Neural cell (in vitro differentiated cells): ENCODE data around the gene RBM48. TPM values are rescaled to one million over a fixed set of nuclear protein-coding genes. Genes with fewer than 3 reads are reported as not detected.

Source experiments
- H2AFZ ChIP-seq: fragments of 200-600, 300-800 bp; sonication (generic), shearing (Covaris generic); 2 replicates; pipeline ENCODE4 v1.6.0; 2014; ENCODE audit warnings: low read depth, mild to moderate bottlenecking, antibody characterized with exemption, low read length, moderate library complexity
- H3F3A ChIP-seq: fragments of 200-600 bp; shearing (Covaris generic); 2 replicates; pipeline ENCODE4 v1.6.1; 2016; ENCODE audit warnings: mild to moderate bottlenecking, moderate library complexity, mixed read lengths, antibody characterized with exemption, low read length; ENCODE audit not compliant: insufficient read depth, poor library complexity, severe bottlenecking
- H3K27ac ChIP-seq: fragments of 200-600, 300-800 bp; sonication (generic), shearing (Covaris generic); 2 replicates; pipeline ENCODE4 v1.5.1; 2014; ENCODE audit warnings: mild to moderate bottlenecking, low read length, moderate library complexity
- H3K27me3 ChIP-seq: fragments of 300-800, 200-600 bp; sonication (generic), shearing (Covaris generic); 2 replicates; pipeline ENCODE4 v1.6.0; 2014; ENCODE audit warnings: mild to moderate bottlenecking, low read depth, low read length, moderate library complexity; ENCODE audit not compliant: insufficient read depth
- H3K36me3 ChIP-seq: fragments of 300-800, 200-600 bp; sonication (generic), shearing (Covaris generic); 2 replicates; pipeline ENCODE4 v1.5.1; 2014; ENCODE audit warnings: mild to moderate bottlenecking, antibody characterized with exemption, low read length, moderate library complexity; ENCODE audit not compliant: insufficient read depth
- H3K4me2 ChIP-seq: fragments of 300-800, 200-600 bp; sonication (generic), shearing (Covaris generic); 2 replicates; pipeline ENCODE4 v1.6.0; 2014; ENCODE audit warnings: mild to moderate bottlenecking, low read length
- H3K4me3 ChIP-seq: fragments of 300-800, 200-600 bp; sonication (generic), shearing (Covaris generic); 2 replicates; pipeline ENCODE4 v1.5.1; 2014; ENCODE audit warnings: mild to moderate bottlenecking, low read length, moderate library complexity
- H3K79me2 ChIP-seq: fragments of 200-600 bp; shearing (Covaris generic); replicated peaks from 2 replicates; pipeline ENCODE4 v1.6.0; 2014; ENCODE audit warnings: mild to moderate bottlenecking, low read length, moderate library complexity; ENCODE audit not compliant: insufficient read depth
- H3K9ac ChIP-seq: fragments of 300-800, 200-600 bp; sonication (generic), shearing (Covaris generic); 2 replicates; pipeline ENCODE4 v1.6.1; 2016; ENCODE audit warnings: mild to moderate bottlenecking, low read length, mixed read lengths
- H3K9me2 ChIP-seq: fragments of 200-600 bp; shearing (Covaris generic); 2 replicates; pipeline ENCODE4 v1.6.1; 2016; ENCODE audit warnings: mild to moderate bottlenecking, low read length, mixed read lengths; ENCODE audit not compliant: insufficient read depth
- H3K9me3 ChIP-seq: fragments of 200-600, 300-800 bp; sonication (generic), shearing (Covaris generic); 2 replicates; pipeline ENCODE4 v1.6.1; 2016; ENCODE audit warnings: mild to moderate bottlenecking, mixed run types, low read length, moderate library complexity, mixed read lengths
- H4K20me1 ChIP-seq: fragments of 200-600 bp; shearing (Covaris generic); 2 replicates; pipeline ENCODE4 v1.6.1; 2016; ENCODE audit warnings: mild to moderate bottlenecking, mixed run types; ENCODE audit not compliant: insufficient read depth
- EP300 ChIP-seq: fragments of 450-650 bp; conservative IDR thresholded peaks from 2 replicates; pipeline ENCODE4 v1.6.1; 2014; ENCODE audit warnings: antibody characterized with exemption, mild to moderate bottlenecking, moderate library complexity; ENCODE audit not compliant: poor library complexity, severe bottlenecking
- EZH2 ChIP-seq: fragments of 200-600, 300-800 bp; shearing (Covaris generic), sonication (generic); IDR thresholded peaks from 2 replicates; pipeline ENCODE4 v1.6.1; 2014; ENCODE audit warnings: antibody characterized with exemption, low read length, borderline replicate concordance, mild to moderate bottlenecking; ENCODE audit not compliant: insufficient read depth, poor library complexity, severe bottlenecking
- MXI1 ChIP-seq: fragments of 450-650 bp; conservative IDR thresholded peaks from 2 replicates; pipeline ENCODE4 v1.6.1; 2014; ENCODE audit warnings: antibody characterized with exemption, mild to moderate bottlenecking; ENCODE audit not compliant: poor library complexity, severe bottlenecking
- POLR2AphosphoS5 ChIP-seq: IDR thresholded peaks from 2 replicates; pipeline ENCODE4 v1.6.1; 2012
- RAD21 ChIP-seq: fragments of 450-650 bp; conservative IDR thresholded peaks from 2 replicates; pipeline ENCODE4 v1.6.1; 2014; ENCODE audit warnings: antibody characterized with exemption, mild to moderate bottlenecking, moderate library complexity
- SMC3 ChIP-seq: fragments of 450-650 bp; conservative IDR thresholded peaks from 2 replicates; pipeline ENCODE4 v1.6.1; 2014; ENCODE audit warnings: antibody characterized with exemption, mild to moderate bottlenecking, moderate library complexity; ENCODE audit not compliant: poor library complexity
- TAF1 ChIP-seq: IDR thresholded peaks from 2 replicates; pipeline ENCODE4 v1.6.1; 2012; ENCODE audit warnings: low read depth
- polyA plus RNA-seq: library from polyadenylated mRNA; depleted of rRNA; stranded (reverse); fragments of >200 nt; gene quantifications from 2 replicates; pipeline ENCODE4 v1.2.3, GENCODE V29; 2014
- TF ChIP-seq, protein P1 (sequence below): IDR thresholded peaks from 2 replicates; pipeline ENCODE4 v1.6.1; 2012; ENCODE audit warnings: borderline replicate concordance
- TF ChIP-seq, protein P2 (sequence below): fragments of 450-650 bp; IDR thresholded peaks from 2 replicates; pipeline ENCODE4 v1.5.1; 2014; ENCODE audit warnings: antibody characterized with exemption, mild to moderate bottlenecking, moderate library complexity; ENCODE audit not compliant: poor library complexity, severe bottlenecking

RBM48 gene
- polyA plus RNA-seq, 1 donor from 2014 or later: 26.4 TPM

DNA sequence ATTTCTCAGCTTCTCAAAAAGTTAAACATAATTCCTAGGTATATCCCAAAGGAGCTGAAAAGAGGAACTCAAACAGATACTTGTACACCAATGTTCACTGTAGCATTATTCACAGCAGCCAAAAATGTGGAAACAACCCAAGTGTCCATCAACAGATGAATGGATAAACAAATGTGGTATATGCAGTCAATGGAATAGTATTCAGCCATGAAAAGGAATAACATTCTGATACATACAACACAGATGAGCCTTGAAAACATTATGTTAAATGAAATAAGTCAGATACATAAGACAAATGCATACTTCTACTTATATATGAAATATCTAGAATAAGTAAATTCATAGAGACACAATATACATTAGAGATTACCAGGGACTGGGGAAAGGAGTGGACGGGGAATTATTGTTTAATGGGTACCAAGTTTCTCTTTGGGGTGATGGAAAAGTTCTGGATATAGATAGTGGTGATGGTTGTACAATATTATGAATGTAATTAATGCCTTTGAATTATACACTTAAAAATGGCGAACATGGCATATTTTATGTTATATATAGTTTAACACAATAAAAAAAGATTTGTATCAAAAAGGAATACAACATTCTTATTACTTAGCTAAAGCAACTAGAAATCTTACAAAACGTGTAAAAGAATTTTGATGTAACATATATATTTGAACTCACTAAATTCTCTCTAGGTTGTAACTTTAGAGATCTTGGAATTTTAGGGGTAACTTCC lies 15.3 kb upstream of the RBM48 start:
- H3K9me2 ChIP-seq: no peaks in the 10 kb centered on the region
- no peaks in the 10 kb centered on the region for H3K79me2 ChIP-seq
- H3K27ac ChIP-seq: no peak overlapping the region
- H2AFZ ChIP-seq: no peak overlapping the region
- peaks cover 6% of the 10 kb centered on the region for H3K36me3 ChIP-seq
- no peak overlapping the region for H3K9ac ChIP-seq
- H4K20me1 ChIP-seq: no peaks in the 10 kb centered on the region
- no peaks in the 10 kb centered on the region for H3K9me3 ChIP-seq
- no peak overlapping the region for H3K4me3 ChIP-seq
- no peaks in the 10 kb centered on the region for H3K27me3 ChIP-seq
- TF ChIP-seq TAF1: no peak
- H3F3A ChIP-seq: no peaks in the 10 kb centered on the region
- H3K4me2 ChIP-seq: no peak overlapping the region

DNA sequence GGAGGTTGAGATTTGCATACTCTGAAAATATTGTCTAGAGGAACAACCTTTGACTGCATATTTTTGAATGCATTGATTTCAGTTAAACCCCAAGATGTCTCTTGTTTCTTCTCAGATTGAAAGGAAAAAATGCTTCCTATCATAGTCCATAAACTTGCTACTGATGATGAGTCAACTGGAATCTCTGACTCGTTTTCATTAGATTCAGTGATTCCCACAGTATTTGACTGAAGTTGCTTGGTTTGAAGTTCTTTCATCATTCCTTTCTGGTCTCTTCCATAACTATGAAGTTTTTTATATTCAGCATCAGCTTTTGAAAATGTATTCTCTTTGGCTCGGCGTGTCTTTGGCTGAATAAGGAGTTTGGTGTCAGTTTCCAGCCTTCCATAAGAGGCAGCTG lies 11.0 kb upstream of the RBM48 start:
- Histone ChIP-seq H4K20me1 (no peaks in the 10 kb centered on the region), H3K36me3 (peaks cover 6% of the 10 kb centered on the region), H3K4me2 (no peak overlapping the region), H3K27me3 (no peaks in the 10 kb centered on the region), H3K4me3 (no peak overlapping the region), H3K79me2 (no peaks in the 10 kb centered on the region), H3K27ac (no peak overlapping the region), H3K9me2 (no peaks in the 10 kb centered on the region), H2AFZ (no peak overlapping the region), H3K9me3 (no peaks in the 10 kb centered on the region), H3K9ac (no peak overlapping the region), H3F3A (no peaks in the 10 kb centered on the region)
- TF ChIP-seq EZH2 (no peak), EP300 (no peak), POLR2AphosphoS5 (no peak), RAD21 (no peak), MXI1 (no peak), TAF1 (no peak), SMC3 (no peak)
- TF ChIP-seq, protein P1, sequence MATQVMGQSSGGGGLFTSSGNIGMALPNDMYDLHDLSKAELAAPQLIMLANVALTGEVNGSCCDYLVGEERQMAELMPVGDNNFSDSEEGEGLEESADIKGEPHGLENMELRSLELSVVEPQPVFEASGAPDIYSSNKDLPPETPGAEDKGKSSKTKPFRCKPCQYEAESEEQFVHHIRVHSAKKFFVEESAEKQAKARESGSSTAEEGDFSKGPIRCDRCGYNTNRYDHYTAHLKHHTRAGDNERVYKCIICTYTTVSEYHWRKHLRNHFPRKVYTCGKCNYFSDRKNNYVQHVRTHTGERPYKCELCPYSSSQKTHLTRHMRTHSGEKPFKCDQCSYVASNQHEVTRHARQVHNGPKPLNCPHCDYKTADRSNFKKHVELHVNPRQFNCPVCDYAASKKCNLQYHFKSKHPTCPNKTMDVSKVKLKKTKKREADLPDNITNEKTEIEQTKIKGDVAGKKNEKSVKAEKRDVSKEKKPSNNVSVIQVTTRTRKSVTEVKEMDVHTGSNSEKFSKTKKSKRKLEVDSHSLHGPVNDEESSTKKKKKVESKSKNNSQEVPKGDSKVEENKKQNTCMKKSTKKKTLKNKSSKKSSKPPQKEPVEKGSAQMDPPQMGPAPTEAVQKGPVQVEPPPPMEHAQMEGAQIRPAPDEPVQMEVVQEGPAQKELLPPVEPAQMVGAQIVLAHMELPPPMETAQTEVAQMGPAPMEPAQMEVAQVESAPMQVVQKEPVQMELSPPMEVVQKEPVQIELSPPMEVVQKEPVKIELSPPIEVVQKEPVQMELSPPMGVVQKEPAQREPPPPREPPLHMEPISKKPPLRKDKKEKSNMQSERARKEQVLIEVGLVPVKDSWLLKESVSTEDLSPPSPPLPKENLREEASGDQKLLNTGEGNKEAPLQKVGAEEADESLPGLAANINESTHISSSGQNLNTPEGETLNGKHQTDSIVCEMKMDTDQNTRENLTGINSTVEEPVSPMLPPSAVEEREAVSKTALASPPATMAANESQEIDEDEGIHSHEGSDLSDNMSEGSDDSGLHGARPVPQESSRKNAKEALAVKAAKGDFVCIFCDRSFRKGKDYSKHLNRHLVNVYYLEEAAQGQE: no peak
- TF ChIP-seq, protein P2, sequence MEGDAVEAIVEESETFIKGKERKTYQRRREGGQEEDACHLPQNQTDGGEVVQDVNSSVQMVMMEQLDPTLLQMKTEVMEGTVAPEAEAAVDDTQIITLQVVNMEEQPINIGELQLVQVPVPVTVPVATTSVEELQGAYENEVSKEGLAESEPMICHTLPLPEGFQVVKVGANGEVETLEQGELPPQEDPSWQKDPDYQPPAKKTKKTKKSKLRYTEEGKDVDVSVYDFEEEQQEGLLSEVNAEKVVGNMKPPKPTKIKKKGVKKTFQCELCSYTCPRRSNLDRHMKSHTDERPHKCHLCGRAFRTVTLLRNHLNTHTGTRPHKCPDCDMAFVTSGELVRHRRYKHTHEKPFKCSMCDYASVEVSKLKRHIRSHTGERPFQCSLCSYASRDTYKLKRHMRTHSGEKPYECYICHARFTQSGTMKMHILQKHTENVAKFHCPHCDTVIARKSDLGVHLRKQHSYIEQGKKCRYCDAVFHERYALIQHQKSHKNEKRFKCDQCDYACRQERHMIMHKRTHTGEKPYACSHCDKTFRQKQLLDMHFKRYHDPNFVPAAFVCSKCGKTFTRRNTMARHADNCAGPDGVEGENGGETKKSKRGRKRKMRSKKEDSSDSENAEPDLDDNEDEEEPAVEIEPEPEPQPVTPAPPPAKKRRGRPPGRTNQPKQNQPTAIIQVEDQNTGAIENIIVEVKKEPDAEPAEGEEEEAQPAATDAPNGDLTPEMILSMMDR: no peak
